Fibroblast of mammary gland (primary cell): Measurements from ENCODE around the gene NR1D1.
A peak's percentile ranks its signal among the peaks of the same experiment; 100 is the strongest.

Experiments
- DNase-seq: peaks from one replicate; pipeline ENCODE4 v3.0.0-alpha.2; 2010; ENCODE audit warnings: low read depth
- H3K4me3 ChIP-seq: 2 replicates; pipeline ENCODE4 v1.5.1; 2011; ENCODE audit warnings: low read depth, mild to moderate bottlenecking, low read length, moderate library complexity; ENCODE audit not compliant: control insufficient read depth
- CTCF ChIP-seq: conservative IDR thresholded peaks from 2 replicates; pipeline ENCODE4 v1.5.1; 2011; ENCODE audit warnings: low read depth, low read length, inconsistent platforms; ENCODE audit not compliant: control insufficient read depth, insufficient read depth

Gene NR1D1

GRCh38 chr17:40070709-40071312 is 29.6 kb downstream of the NR1D1 start:
- no peak overlapping the region for H3K4me3 ChIP-seq
- DNase-seq, result no peak
- TF ChIP-seq CTCF, result no peak

- peak; percentile 54 for DNase-seq
- TF ChIP-seq CTCF, result peak; percentile 44
- H3K4me3 ChIP-seq, result no peak overlapping the region
These were observed 30.4 kb downstream of the NR1D1 start for GRCh38 chr17:40069751-40070708.

- H3K4me3 ChIP-seq, result peak overlapping the region; percentile 33
- DNase-seq, result peak; percentile 86
- TF ChIP-seq CTCF, result no peak
These were observed 31.3 kb downstream of the NR1D1 start for GRCh38 chr17:40068917-40069750.

GRCh38 chr17:40068584-40068916 is 31.8 kb downstream of the NR1D1 start:
- no peak for TF ChIP-seq CTCF
- peak overlapping the region; percentile 33 for H3K4me3 ChIP-seq
- DNase-seq, result no peak

- no peak for DNase-seq
- no peak for TF ChIP-seq CTCF
- peak overlapping the region; percentile 33 for H3K4me3 ChIP-seq
These were observed 32.2 kb downstream of the NR1D1 start for GRCh38 chr17:40068129-40068581.

- H3K4me3 ChIP-seq, result no peak overlapping the region
- no peak for TF ChIP-seq CTCF
- DNase-seq, result no peak
These were observed 32.7 kb downstream of the NR1D1 start for GRCh38 chr17:40067710-40068109.
